Tibial artery (tissue), 4 donors: Measurements from ENCODE around the gene MGAT5.

Source experiments
- DNase-seq, 2 donors: peaks; one replicate each; pipeline ENCODE4 v3.0.0-alpha.2; 2019
- H3K27ac ChIP-seq, 2 donors: fragments of 200-600 bp; sonication (generic) in 1 of 2; 1 replicate in 1 of 2; 2 replicates in 1 of 2; pipeline ENCODE4 v1.5.1; 2018 to 2019; ENCODE audit warnings: mild to moderate bottlenecking in 1 of 2
- H3K27me3 ChIP-seq, 2 donors: fragments of 200-600 bp; sonication (generic) in 1 of 2; one replicate each; pipeline versions ENCODE4 v1.5.1 to v1.6.0; 2016 to 2019
- H3K36me3 ChIP-seq, 3 donors: fragments of 200-600 bp; sonication (generic) in 2 of 3; one replicate each; pipeline ENCODE4 v1.5.1; 2016 to 2019; ENCODE audit warnings: mild to moderate bottlenecking in 2 of 3
- H3K4me1 ChIP-seq, 4 donors: fragments of 200-600 bp; sonication (generic) in 2 of 4; 1 replicate in 3 of 4; 2 replicates in 1 of 4; pipeline ENCODE4 v1.5.1; 2016 to 2019
- H3K4me3 ChIP-seq, 2 donors: fragments of 200-600 bp; sonication (generic) in 1 of 2; 1 replicate in 1 of 2; 2 replicates in 1 of 2; pipeline ENCODE4 v1.5.1; 2018 to 2019; ENCODE audit warnings: mild to moderate bottlenecking in 2 of 2
- H3K9me3 ChIP-seq, 3 donors: fragments of 200-600 bp; sonication (generic) in 1 of 3; one replicate each; pipeline ENCODE4 v1.5.1; 2016 to 2019
- intact Hi-C: fragments of 100-400 bp; cut with DNase I; formaldehyde crosslinking; loops from one replicate; pipeline ENCODE4 v1.15.0; 2023; ENCODE audit warnings: low total_unique reads
- TF ChIP-seq, protein P1 (sequence below), 2 experiments: fragments of 200-600 bp in 1 of 2; fragments of 450-650 bp in 1 of 2; IDR thresholded peaks; one replicate each; pipeline ENCODE4 v1.5.1; 2017 to 2019; ENCODE audit warnings: antibody characterized with exemption in 2 of 2, mild to moderate bottlenecking in 1 of 2, moderate library complexity in 1 of 2

The MGAT5 gene

DNA sequence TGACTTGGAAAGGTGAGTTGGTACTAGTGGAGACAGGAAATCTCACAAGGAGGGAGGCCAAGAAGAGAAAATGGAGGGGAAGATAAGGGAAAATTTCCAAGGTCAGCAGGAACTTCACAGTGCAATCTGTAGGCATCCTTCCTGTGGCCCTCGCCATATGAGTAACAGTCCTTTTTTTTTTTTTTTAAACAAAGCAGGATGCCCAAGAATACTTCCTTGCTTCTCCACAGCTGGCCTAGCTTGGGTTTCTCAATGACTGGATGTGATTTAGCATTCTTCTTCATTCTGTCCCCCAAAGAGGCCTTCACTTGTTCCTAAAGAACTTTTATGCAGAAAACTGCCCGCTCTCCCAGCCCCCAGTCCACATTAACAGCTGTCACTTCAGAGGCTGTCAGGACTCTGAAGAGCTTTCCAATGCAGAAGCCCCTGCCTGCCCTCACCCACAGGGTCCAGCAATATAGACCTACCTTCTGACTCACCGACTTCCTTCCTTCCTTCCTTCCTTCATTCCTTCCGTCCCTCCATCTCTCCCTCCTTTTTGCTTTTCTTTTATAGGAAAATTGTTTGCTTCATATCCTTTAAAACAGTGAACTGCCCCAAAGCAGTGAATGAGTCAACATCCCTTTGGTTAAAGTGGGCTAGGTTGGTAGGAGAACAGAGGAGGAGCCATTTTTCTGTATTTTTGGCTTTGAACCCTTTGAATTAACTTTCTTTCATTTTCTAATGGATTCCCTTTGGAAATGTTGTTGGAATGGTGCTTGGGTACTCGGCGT lies 172.0 kb downstream of the MGAT5 start:
- Histone ChIP-seq H3K27ac (no peak overlapping the region), H3K9me3 (no peaks in the 10 kb centered on the region), H3K36me3 (peaks cover 7 to 40% (median 15%) of the 10 kb centered on the region in 3 donors), H3K4me1 (peaks cover 0 to 11% (median 6%) of the 10 kb centered on the region in 4 donors), H3K27me3 (no peaks in the 10 kb centered on the region), H3K4me3 (no peak overlapping the region)
- intact Hi-C loops: no loop called here
- DNase-seq: no peak
- TF ChIP-seq, protein P1, sequence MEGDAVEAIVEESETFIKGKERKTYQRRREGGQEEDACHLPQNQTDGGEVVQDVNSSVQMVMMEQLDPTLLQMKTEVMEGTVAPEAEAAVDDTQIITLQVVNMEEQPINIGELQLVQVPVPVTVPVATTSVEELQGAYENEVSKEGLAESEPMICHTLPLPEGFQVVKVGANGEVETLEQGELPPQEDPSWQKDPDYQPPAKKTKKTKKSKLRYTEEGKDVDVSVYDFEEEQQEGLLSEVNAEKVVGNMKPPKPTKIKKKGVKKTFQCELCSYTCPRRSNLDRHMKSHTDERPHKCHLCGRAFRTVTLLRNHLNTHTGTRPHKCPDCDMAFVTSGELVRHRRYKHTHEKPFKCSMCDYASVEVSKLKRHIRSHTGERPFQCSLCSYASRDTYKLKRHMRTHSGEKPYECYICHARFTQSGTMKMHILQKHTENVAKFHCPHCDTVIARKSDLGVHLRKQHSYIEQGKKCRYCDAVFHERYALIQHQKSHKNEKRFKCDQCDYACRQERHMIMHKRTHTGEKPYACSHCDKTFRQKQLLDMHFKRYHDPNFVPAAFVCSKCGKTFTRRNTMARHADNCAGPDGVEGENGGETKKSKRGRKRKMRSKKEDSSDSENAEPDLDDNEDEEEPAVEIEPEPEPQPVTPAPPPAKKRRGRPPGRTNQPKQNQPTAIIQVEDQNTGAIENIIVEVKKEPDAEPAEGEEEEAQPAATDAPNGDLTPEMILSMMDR (IDR thresholded peaks at IDR 0.05): no peak

DNA sequence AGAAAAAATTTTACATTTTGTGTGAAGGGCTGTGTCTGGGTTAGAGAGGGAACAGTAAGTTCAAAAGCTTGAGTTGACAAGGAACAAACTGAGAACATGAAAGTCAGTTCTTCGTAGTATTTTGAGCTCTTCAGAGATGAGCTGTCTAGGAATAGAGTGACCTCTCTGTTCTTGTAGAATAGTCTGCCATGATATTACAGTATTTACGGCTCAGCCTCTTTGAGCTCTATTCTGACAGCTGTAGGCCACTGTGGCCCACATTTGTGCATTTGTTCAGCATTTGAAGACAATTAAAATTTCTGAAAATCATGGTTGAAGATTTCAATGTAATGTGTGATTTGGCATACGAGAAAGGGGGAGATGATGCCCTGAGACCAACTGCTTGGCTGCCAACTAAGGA lies 172.8 kb downstream of the MGAT5 start:
- no peaks in the 10 kb centered on the region for H3K9me3 ChIP-seq
- H3K27ac ChIP-seq: no peak overlapping the region
- H3K4me1 ChIP-seq: peaks cover 0 to 3% (median under 1%) of the 10 kb centered on the region in 4 donors
- DNase-seq: no peak
- no peak overlapping the region for H3K4me3 ChIP-seq
- intact Hi-C loops: no loop called here
- TF ChIP-seq, protein P1 (IDR thresholded peaks at IDR 0.05): no peak
- no peaks in the 10 kb centered on the region for H3K27me3 ChIP-seq
- peaks cover 11 to 44% (median 15%) of the 10 kb centered on the region in 3 donors for H3K36me3 ChIP-seq

DNA sequence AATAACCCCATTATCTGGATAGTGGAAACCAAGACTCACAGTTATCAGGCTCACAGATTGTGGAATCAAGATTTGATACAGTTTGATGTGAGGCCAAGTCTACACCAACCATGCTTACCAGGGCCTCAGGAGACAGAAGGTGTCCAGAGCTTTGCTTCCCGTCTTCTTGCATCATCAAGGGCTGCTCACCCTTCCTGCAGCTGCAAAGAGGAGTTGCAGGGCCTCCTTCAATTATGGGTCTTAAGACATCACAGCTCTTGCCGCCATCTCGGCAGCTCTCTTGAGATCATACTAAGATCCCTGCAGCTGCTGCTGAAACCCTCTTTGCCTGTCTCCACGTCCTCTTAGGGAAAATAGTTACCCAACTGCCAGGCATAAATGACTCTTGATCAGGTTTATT lies 176.0 kb downstream of the MGAT5 start:
- intact Hi-C loops: no loop called here
- TF ChIP-seq, protein P1 (IDR thresholded peaks at IDR 0.05): no peak
- no peaks in the 10 kb centered on the region for H3K9me3 ChIP-seq
- no peak overlapping the region for H3K4me3 ChIP-seq
- no peak overlapping the region for H3K27ac ChIP-seq
- no peaks in the 10 kb centered on the region for H3K27me3 ChIP-seq
- no peak for DNase-seq
- H3K36me3 ChIP-seq: peaks cover 5 to 30% (median 15%) of the 10 kb centered on the region in 3 donors
- H3K4me1 ChIP-seq: no peaks in the 10 kb centered on the region

DNA sequence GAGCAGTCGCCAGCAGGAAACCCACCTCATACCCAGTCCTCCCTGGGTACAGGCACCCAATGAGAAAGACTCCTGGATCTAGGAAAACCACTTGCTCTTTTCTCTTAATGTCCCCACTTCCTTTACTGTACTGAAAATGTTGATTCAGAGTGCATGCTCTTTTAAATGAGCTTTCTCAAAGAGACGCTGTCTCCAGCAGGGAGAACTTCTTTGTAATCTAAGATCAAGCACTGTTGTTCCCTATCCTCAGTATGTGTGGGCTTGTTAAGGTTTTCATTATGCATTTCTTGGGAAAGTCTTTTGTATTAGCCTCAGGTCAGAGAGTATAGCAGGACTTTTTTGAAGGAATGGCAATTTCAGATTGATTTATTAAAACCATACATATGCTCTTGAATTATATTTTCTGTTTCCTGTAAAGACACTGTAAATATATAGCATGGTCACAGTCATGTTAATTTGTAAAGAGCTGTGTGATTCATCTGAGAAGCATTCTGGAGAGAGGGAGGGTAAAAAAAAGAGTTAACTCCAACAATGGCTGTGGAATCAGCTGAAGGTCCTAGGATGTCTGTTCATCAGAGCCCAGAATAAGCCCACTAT lies 178.1 kb downstream of the MGAT5 start:
- Histone ChIP-seq H3K4me3 (no peak overlapping the region), H3K27me3 (no peaks in the 10 kb centered on the region), H3K4me1 (no peaks in the 10 kb centered on the region), H3K36me3 (peaks cover 5 to 46% (median 20%) of the 10 kb centered on the region in 3 donors), H3K9me3 (no peaks in the 10 kb centered on the region), H3K27ac (no peak overlapping the region)
- no peak for DNase-seq
- TF ChIP-seq, protein P1 (IDR thresholded peaks at IDR 0.05): no peak
- intact Hi-C loops: no loop called here

DNA sequence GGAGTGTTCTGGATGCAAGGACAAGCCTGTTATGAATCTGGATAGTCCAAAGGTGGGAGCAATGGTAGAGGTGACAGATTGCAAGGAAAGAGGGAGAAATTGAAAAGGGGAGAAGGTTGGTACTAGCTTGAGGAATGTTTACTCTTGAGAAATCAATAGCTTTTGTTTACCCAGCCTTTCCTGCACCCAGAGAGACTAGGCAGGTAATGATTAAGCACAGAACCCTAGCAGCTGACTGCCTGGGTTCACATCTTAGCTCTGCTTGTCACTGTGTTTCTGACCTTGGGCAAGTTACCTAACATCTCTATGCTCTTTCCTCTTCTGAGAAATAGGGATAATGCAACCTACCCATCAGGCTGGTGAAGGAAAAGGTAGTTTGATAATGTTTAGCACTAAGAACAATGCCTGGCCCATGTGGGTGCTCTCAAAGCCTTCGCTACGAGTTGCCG lies 178.6 kb downstream of the MGAT5 start:
- Histone ChIP-seq H3K4me1 (no peaks in the 10 kb centered on the region), H3K27ac (no peak overlapping the region), H3K4me3 (no peak overlapping the region), H3K36me3 (peaks cover 5 to 49% (median 20%) of the 10 kb centered on the region in 3 donors), H3K27me3 (no peaks in the 10 kb centered on the region), H3K9me3 (no peaks in the 10 kb centered on the region)
- no peak for DNase-seq
- TF ChIP-seq, protein P1 (IDR thresholded peaks at IDR 0.05): no peak
- intact Hi-C loops: no loop called here
